ENCODE data around the gene POLR1G. TPM values are rescaled to one million over a fixed set of nuclear protein-coding genes. Genes with fewer than 3 reads are reported as not detected.

The POLR1G gene
- total RNA-seq, 2 experiments from 2014 or later: 9.8 to 11.6 TPM

GRCh38 chr19:45442778-45443461, 36.5 kb downstream of the POLR1G start:
- H3K27me3 Mint-ChIP-seq: no peaks in the 10 kb centered on the region
- peaks cover 5% of the 10 kb centered on the region for H3K36me3 Mint-ChIP-seq (ENCODE audit: low read depth)
- ChIA-PET POLR2A (interaction anchor here (0.7 to 3.0 kb wide), 2 partner anchors 26 to 354 kb away, joined by 3 to 9 read pairs; partner anchors contain the start of gene FOSB), CTCF (interaction anchor here (7.6 kb wide), 1 partner anchor 36 kb away, joined by 270 read pairs; no protein-coding TSS in a partner anchor)
- intact Hi-C loops (cut with micrococcal nuclease): no loop called here
- ATAC-seq (peak; percentile 17), DNase-seq (peak; percentile 68)
- H3K4me1 Mint-ChIP-seq (ENCODE audit: low read depth): peaks cover 45% of the 10 kb centered on the region
- peak overlapping the region; percentile 47 for H3K27ac Mint-ChIP-seq
- H3K4me3 Mint-ChIP-seq: peak overlapping the region; percentile 73
- TF ChIP-seq CTCF (IDR thresholded peaks at IDR 0.05): no peak
- H3K9me3 Mint-ChIP-seq: no peaks in the 10 kb centered on the region

- H3K4me1 Mint-ChIP-seq (ENCODE audit: low read depth): peaks cover 46% of the 10 kb centered on the region
- H3K27me3 Mint-ChIP-seq: no peaks in the 10 kb centered on the region
- ChIA-PET CTCF (interaction anchor here (7.6 kb wide), 1 partner anchor 35 kb away, joined by 270 read pairs; no protein-coding TSS in a partner anchor), POLR2A (interaction anchor here (0.7 to 3.0 kb wide), 2 partner anchors 25 to 354 kb away, joined by 3 to 9 read pairs; partner anchors contain the start of gene FOSB)
- H3K27ac Mint-ChIP-seq: peak overlapping the region; percentile 83
- H3K9me3 Mint-ChIP-seq: no peaks in the 10 kb centered on the region
- peak; percentile 23 for ATAC-seq
- TF ChIP-seq CTCF (IDR thresholded peaks at IDR 0.05): no peak
- peaks cover 5% of the 10 kb centered on the region for H3K36me3 Mint-ChIP-seq (ENCODE audit: low read depth)
- DNase-seq: peak; percentile 70
- intact Hi-C loops (cut with micrococcal nuclease): no loop called here
- peak overlapping the region; percentile 73 for H3K4me3 Mint-ChIP-seq
Measured at GRCh38 chr19:45443462-45444317, 37.2 kb downstream of the POLR1G start.

- no peaks in the 10 kb centered on the region for H3K9me3 Mint-ChIP-seq
- H3K4me1 Mint-ChIP-seq (ENCODE audit: low read depth): peaks cover 51% of the 10 kb centered on the region
- DNase-seq (peak; percentile 83), ATAC-seq (peak; percentile 34)
- intact Hi-C loops (cut with micrococcal nuclease): no loop called here
- H3K4me3 Mint-ChIP-seq: peak overlapping the region; percentile 73
- peak overlapping the region; percentile 30 for H3K27ac Mint-ChIP-seq
- ChIA-PET POLR2A (interaction anchor here (1.4 to 3.0 kb wide), 3 partner anchors 24 to 36 kb away, joined by 3 to 11 read pairs (median 9); partner anchors contain the start of gene FOSB), CTCF (interaction anchor here (0.7 to 6.0 kb wide), 6 partner anchors 12 to 41 kb away, joined by 3 to 72 read pairs (median 4); partner anchors contain the start of gene FOSB)
- no peak for TF ChIP-seq CTCF (IDR thresholded peaks at IDR 0.05)
- no peaks in the 10 kb centered on the region for H3K27me3 Mint-ChIP-seq
- peaks cover 5% of the 10 kb centered on the region for H3K36me3 Mint-ChIP-seq (ENCODE audit: low read depth)
Measured at GRCh38 chr19:45444318-45445041, 38.0 kb downstream of the POLR1G start.

GRCh38 chr19:45445139-45445538, 38.7 kb downstream of the POLR1G start:
- ATAC-seq: no peak
- intact Hi-C loops (cut with micrococcal nuclease): no loop called here
- CTCF ChIA-PET: interaction anchor here (0.6 to 6.0 kb wide), 10 partner anchors 12 to 1559 kb away, joined by 3 to 72 read pairs (median 4); partner anchors contain the start of gene FOSB
- no peak for TF ChIP-seq CTCF (IDR thresholded peaks at IDR 0.05)
- Mint-ChIP-seq H3K27me3 (no peaks in the 10 kb centered on the region), H3K27ac (no peak overlapping the region), H3K9me3 (no peaks in the 10 kb centered on the region), H3K4me1 (ENCODE audit: low read depth) (peaks cover 53% of the 10 kb centered on the region), H3K36me3 (ENCODE audit: low read depth) (peaks cover 5% of the 10 kb centered on the region), H3K4me3 (no peak overlapping the region)
- POLR2A ChIA-PET: interaction anchor here (1.0 to 3.0 kb wide), 5 partner anchors 24 to 35 kb away, joined by 3 to 11 read pairs (median 4); partner anchors contain the start of gene FOSB
- no peak for DNase-seq
